Measurements from ENCODE around the gene RNF220. TPM values are rescaled to one million over a fixed set of nuclear protein-coding genes. Genes with fewer than 3 reads are reported as not detected.

RNF220 gene
- total RNA-seq, 1 donor from 2014 or later: 58.4 TPM

DNA sequence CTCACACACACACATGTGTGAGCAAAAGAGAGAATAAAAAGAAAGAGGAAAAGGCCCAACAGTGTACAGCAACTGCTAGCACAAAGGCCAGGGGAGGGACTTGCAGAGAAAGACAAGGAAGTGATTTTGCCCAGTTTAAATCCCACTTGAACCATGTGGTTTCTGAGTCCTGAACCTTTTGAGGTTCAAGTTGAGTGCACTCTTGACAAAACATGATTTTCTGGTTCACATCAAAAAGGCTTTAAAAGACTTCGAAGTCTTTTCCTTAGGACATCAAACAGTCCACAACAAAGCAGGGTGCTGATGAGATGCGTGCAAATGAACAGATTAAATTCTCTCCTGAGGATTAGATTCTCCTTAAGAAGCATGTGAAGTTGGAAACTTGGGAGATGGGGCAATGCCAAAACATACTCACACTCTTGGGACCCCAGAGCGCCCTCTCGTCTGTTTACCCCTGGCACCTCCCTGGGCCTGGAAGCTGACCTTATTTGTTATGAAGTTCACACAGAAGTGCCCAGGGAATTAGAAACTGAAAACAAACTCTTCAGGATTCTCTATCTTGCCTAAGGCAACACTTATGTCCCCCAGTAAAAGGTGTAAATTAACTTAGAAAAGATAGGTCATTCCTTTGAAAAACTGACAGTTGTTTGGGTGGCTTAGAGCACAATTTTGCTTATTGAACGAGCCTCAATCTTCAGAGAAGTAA is 31.5 kb downstream of the RNF220 start:
- H3K36me3 Mint-ChIP-seq (ENCODE audit: low read depth): no peaks in the 10 kb centered on the region
- no peaks in the 10 kb centered on the region for H3K9me3 Mint-ChIP-seq (ENCODE audit: low read depth)
- TF ChIP-seq, protein P1, sequence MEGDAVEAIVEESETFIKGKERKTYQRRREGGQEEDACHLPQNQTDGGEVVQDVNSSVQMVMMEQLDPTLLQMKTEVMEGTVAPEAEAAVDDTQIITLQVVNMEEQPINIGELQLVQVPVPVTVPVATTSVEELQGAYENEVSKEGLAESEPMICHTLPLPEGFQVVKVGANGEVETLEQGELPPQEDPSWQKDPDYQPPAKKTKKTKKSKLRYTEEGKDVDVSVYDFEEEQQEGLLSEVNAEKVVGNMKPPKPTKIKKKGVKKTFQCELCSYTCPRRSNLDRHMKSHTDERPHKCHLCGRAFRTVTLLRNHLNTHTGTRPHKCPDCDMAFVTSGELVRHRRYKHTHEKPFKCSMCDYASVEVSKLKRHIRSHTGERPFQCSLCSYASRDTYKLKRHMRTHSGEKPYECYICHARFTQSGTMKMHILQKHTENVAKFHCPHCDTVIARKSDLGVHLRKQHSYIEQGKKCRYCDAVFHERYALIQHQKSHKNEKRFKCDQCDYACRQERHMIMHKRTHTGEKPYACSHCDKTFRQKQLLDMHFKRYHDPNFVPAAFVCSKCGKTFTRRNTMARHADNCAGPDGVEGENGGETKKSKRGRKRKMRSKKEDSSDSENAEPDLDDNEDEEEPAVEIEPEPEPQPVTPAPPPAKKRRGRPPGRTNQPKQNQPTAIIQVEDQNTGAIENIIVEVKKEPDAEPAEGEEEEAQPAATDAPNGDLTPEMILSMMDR (IDR thresholded peaks at IDR 0.05): no peak
- no peak overlapping the region for H3K4me3 Mint-ChIP-seq (ENCODE audit: unreplicated experiment)
- no peak overlapping the region for H3K27ac Mint-ChIP-seq (ENCODE audit: unreplicated experiment)
- peaks cover 4% of the 10 kb centered on the region for H3K27me3 Mint-ChIP-seq (ENCODE audit: low read depth)
- DNase-seq (ENCODE audit: low spot score): no peak
- peaks cover 7% of the 10 kb centered on the region for H3K4me1 Mint-ChIP-seq (ENCODE audit: low read depth)

- DNase-seq (ENCODE audit: low spot score): no peak
- Mint-ChIP-seq H3K4me3 (ENCODE audit: unreplicated experiment) (no peak overlapping the region), H3K9me3 (ENCODE audit: low read depth) (no peaks in the 10 kb centered on the region), H3K36me3 (ENCODE audit: low read depth) (no peaks in the 10 kb centered on the region), H3K4me1 (ENCODE audit: low read depth) (peaks cover 7% of the 10 kb centered on the region), H3K27me3 (ENCODE audit: low read depth) (peaks cover 4% of the 10 kb centered on the region), H3K27ac (ENCODE audit: unreplicated experiment) (no peak overlapping the region)
- TF ChIP-seq, protein P1 (IDR thresholded peaks at IDR 0.05): no peak
Observed at GRCh38 chr1:44437107-44437716, 32.2 kb downstream of the RNF220 start.

DNA sequence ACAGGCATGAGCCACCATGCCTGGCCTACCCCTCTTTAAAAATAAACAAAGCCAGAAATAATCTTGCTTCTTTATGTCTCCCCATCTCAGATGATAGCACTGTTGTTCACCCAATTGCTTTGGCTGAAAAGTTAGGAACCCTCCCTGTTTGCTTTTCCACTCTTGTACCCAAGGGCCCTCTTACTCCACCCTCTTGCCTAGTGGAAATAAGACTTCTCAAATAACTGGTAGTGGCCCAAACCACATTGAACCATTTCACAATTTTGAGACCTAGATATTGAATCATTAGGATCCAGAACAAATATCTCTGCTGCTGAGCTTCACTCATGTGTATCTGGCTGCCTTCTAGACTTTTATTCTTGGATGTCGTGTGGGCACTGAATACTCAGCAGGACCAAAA is 37.7 kb downstream of the RNF220 start:
- H3K27me3 Mint-ChIP-seq (ENCODE audit: low read depth): peaks cover 12% of the 10 kb centered on the region
- H3K27ac Mint-ChIP-seq (ENCODE audit: unreplicated experiment): no peak overlapping the region
- H3K4me1 Mint-ChIP-seq (ENCODE audit: low read depth): no peaks in the 10 kb centered on the region
- no peak overlapping the region for H3K4me3 Mint-ChIP-seq (ENCODE audit: unreplicated experiment)
- TF ChIP-seq, protein P1 (IDR thresholded peaks at IDR 0.05): no peak
- DNase-seq (ENCODE audit: low spot score): no peak
- no peaks in the 10 kb centered on the region for H3K9me3 Mint-ChIP-seq (ENCODE audit: low read depth)
- H3K36me3 Mint-ChIP-seq (ENCODE audit: low read depth): no peaks in the 10 kb centered on the region

DNA sequence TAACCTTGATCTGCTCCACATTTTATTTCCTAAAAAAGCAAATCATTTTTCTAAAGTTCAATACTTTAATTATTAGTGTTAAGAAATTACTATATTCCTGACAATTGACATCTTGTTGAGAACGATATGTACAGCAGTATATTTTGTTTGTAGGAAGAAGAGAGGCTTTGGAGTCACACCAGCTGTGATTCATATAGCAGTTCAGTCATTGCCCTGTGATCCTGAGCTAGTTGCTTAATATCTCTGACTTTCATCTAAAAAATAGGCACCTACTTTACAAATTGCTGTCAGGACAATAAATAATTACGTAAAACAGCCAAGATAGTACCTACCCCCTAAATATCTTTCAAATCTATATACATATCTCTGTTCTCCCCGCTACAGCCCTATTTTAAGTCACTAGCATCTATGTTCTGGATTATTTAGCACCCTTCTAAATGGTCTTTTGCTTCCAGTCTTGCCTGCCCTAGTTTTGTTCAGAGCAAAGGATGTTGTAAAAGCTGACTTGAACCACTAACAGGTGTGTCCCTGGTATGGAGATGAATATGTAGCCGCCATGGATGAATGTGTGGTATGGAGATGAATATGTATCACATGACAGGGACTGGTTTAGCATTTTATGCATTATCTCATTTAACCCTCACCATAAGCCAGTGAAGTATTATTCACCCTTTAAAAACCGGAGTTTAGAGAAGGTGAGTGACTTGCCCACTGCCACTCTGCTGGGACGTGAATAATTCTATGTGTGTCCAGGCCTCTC is 42.2 kb downstream of the RNF220 start:
- no peaks in the 10 kb centered on the region for H3K36me3 Mint-ChIP-seq (ENCODE audit: low read depth)
- TF ChIP-seq, protein P1 (IDR thresholded peaks at IDR 0.05): no peak
- H3K4me1 Mint-ChIP-seq (ENCODE audit: low read depth): no peaks in the 10 kb centered on the region
- peaks cover 16% of the 10 kb centered on the region for H3K27me3 Mint-ChIP-seq (ENCODE audit: low read depth)
- H3K27ac Mint-ChIP-seq (ENCODE audit: unreplicated experiment): no peak overlapping the region
- no peaks in the 10 kb centered on the region for H3K9me3 Mint-ChIP-seq (ENCODE audit: low read depth)
- H3K4me3 Mint-ChIP-seq (ENCODE audit: unreplicated experiment): no peak overlapping the region
- DNase-seq (ENCODE audit: low spot score): no peak

GRCh38 chr1:44453798-44454349 is 48.8 kb downstream of the RNF220 start:
- Mint-ChIP-seq H3K36me3 (ENCODE audit: low read depth) (peaks cover 3% of the 10 kb centered on the region), H3K9me3 (ENCODE audit: low read depth) (peaks cover 4% of the 10 kb centered on the region), H3K27me3 (ENCODE audit: low read depth) (peaks cover 36% of the 10 kb centered on the region), H3K27ac (ENCODE audit: unreplicated experiment) (no peak overlapping the region), H3K4me1 (ENCODE audit: low read depth) (peaks cover 3% of the 10 kb centered on the region), H3K4me3 (ENCODE audit: unreplicated experiment) (no peak overlapping the region)
- DNase-seq (ENCODE audit: low spot score): no peak
- TF ChIP-seq, protein P1 (IDR thresholded peaks at IDR 0.05): no peak

All from chondrocyte (in vitro differentiated cells).